PC-9 (cell line): Measurements from ENCODE around the gene FTO. TPM values are rescaled to one million over a fixed set of nuclear protein-coding genes. Genes with fewer than 3 reads are reported as not detected.

ENCODE experiments used
- BruUV-seq: library from RNA; stranded (reverse); fragments of 400-500 nt; replicated peaks from 2 replicates; lab custom pipeline; 2021; lab: Mats Ljungman, UMichigan
- CTCF ChIA-PET: fragments of 300-600 bp; sonication (Branson Sonifier 250); formaldehyde crosslinking; loops from one replicate; lab custom pipeline; 2022; ENCODE audit warnings: antibody characterized with exemption; lab: Charles Lee
- POLR2A ChIA-PET: fragments of 300-600 bp; sonication (Branson Sonifier 250); formaldehyde crosslinking; loops from one replicate; lab custom pipeline; 2022; ENCODE audit warnings: antibody characterized with exemption; ENCODE audit not compliant: unreplicated experiment; lab: Charles Lee
- DNase-seq, 2 experiments: peaks; one replicate each; pipeline versions ENCODE4 v3.0.0 to v3.0.0-alpha.2; 2015 to 2022; ENCODE audit warnings: mixed read lengths in 1 of 2
- H2AFZ ChIP-seq: fragments of 200-600 bp; sonication (generic); 2 replicates; pipeline ENCODE4 v1.8.1; 2017; ENCODE audit warnings: antibody characterized with exemption
- H3F3A ChIP-seq: fragments of 200-600 bp; sonication (generic); 2 replicates; pipeline ENCODE4 v1.8.1; 2017; ENCODE audit warnings: antibody characterized with exemption, mild to moderate bottlenecking, low read depth; ENCODE audit not compliant: insufficient read depth
- H3K27ac ChIP-seq: fragments of 200-600 bp; sonication (generic); 2 replicates; pipeline ENCODE4 v1.6.1; 2016; ENCODE audit warnings: mixed run types
- H3K27me3 ChIP-seq: fragments of 200-600 bp; sonication (generic); 2 replicates; pipeline ENCODE4 v1.6.1; 2016; ENCODE audit warnings: low read depth, mixed run types; ENCODE audit not compliant: insufficient read depth
- H3K36me3 ChIP-seq: fragments of 200-600 bp; sonication (generic); 2 replicates; pipeline ENCODE4 v1.6.1; 2016; ENCODE audit warnings: low read depth, mixed run types
- H3K4me1 ChIP-seq: fragments of 200-600 bp; sonication (generic); replicated peaks from 2 replicates; pipeline ENCODE4 v1.6.1; 2016; ENCODE audit warnings: mixed run types; ENCODE audit not compliant: insufficient read depth
- H3K4me2 ChIP-seq: fragments of 200-600 bp; sonication (generic); 2 replicates; pipeline ENCODE4 v1.6.1; 2017; ENCODE audit warnings: mixed run types
- H3K4me3 ChIP-seq: fragments of 200-600 bp; sonication (generic); 2 replicates; pipeline ENCODE4 v1.6.1; 2016; ENCODE audit warnings: mixed run types
- H3K79me2 ChIP-seq: fragments of 200-600 bp; sonication (generic); 2 replicates; pipeline ENCODE4 v1.6.1; 2017; ENCODE audit warnings: low read depth, mixed run types
- H3K9me2 ChIP-seq: fragments of 200-600 bp; sonication (generic); 2 replicates; pipeline ENCODE4 v1.8.1; 2017; ENCODE audit warnings: mild to moderate bottlenecking; ENCODE audit not compliant: insufficient read depth
- H3K9me3 ChIP-seq: fragments of 200-600 bp; sonication (generic); 2 replicates; pipeline ENCODE4 v1.8.1; 2016; ENCODE audit warnings: low read depth; ENCODE audit not compliant: insufficient read depth
- H4K20me1 ChIP-seq: fragments of 200-600 bp; sonication (generic); 2 replicates; pipeline ENCODE4 v1.8.1; 2017; ENCODE audit not compliant: insufficient read depth
- EZH2 ChIP-seq: fragments of 200-600 bp; sonication (generic); IDR thresholded peaks from 2 replicates; pipeline ENCODE4 v1.8.0; 2017; ENCODE audit warnings: antibody characterized with exemption, low read depth
- intact Hi-C: fragments of 100-400 bp; cut with micrococcal nuclease; formaldehyde crosslinking; loops from one replicate; pipeline ENCODE4 v1.10.0; 2022; ENCODE audit not compliant: unreplicated experiment
- total RNA-seq: library from RNA; stranded (reverse); gene quantifications from 2 replicates; pipeline ENCODE4 v1.2.3, GENCODE V29; 2021
- TF ChIP-seq, protein P1 (sequence below): fragments of 200-600 bp; sonication (generic); conservative IDR thresholded peaks from 2 replicates; pipeline ENCODE4 v1.6.1; 2017; ENCODE audit warnings: mixed run types, antibody characterized with exemption, mild to moderate bottlenecking, moderate library complexity

Gene FTO
- total RNA-seq, 1 experiment from 2014 or later = 58.1 TPM

DNA sequence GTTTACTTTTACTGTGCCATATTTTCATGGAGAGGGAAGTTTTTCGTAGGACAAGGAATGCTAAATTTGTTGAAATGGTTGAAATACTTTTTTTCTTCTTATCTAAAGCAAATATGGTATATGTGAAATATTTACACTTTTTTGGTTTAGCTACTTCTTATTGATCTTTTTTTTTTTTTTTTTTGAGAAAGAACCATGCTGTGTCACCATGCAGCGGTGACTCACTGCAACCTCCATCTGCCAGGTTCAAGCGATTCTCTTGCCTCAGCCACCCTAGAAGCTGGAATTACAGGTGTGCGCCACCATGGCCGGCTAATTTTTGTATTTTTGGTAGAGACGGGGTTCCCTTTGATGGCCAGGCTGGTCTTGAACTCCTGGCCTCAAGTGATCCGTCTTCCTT is 100.5 kb downstream of the FTO start:
- intact Hi-C loops = no loop called here
- DNase-seq = no peak
- peaks cover 41% of the 10 kb centered on the region for H3K79me2 ChIP-seq
- no peak for TF ChIP-seq EZH2
- TF ChIP-seq, protein P1, sequence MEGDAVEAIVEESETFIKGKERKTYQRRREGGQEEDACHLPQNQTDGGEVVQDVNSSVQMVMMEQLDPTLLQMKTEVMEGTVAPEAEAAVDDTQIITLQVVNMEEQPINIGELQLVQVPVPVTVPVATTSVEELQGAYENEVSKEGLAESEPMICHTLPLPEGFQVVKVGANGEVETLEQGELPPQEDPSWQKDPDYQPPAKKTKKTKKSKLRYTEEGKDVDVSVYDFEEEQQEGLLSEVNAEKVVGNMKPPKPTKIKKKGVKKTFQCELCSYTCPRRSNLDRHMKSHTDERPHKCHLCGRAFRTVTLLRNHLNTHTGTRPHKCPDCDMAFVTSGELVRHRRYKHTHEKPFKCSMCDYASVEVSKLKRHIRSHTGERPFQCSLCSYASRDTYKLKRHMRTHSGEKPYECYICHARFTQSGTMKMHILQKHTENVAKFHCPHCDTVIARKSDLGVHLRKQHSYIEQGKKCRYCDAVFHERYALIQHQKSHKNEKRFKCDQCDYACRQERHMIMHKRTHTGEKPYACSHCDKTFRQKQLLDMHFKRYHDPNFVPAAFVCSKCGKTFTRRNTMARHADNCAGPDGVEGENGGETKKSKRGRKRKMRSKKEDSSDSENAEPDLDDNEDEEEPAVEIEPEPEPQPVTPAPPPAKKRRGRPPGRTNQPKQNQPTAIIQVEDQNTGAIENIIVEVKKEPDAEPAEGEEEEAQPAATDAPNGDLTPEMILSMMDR = no peak
- no peaks in the 10 kb centered on the region for H3K36me3 ChIP-seq
- peaks cover 4% of the 10 kb centered on the region; the same call in 1 of the 2 replicates for H3K4me1 ChIP-seq
- H2AFZ ChIP-seq = no peak overlapping the region
- H3K27me3 ChIP-seq = no peaks in the 10 kb centered on the region
- H3K4me2 ChIP-seq = no peak overlapping the region
- ChIA-PET POLR2A (no interaction called here), CTCF (no interaction called here)
- no TSS peak for BruUV-seq
- no peak overlapping the region for H3K27ac ChIP-seq
- no peaks in the 10 kb centered on the region for H3K9me3 ChIP-seq
- H3K4me3 ChIP-seq = no peak overlapping the region
- no peaks in the 10 kb centered on the region for H4K20me1 ChIP-seq
- H3K9me2 ChIP-seq = no peaks in the 10 kb centered on the region
- H3F3A ChIP-seq = no peaks in the 10 kb centered on the region

DNA sequence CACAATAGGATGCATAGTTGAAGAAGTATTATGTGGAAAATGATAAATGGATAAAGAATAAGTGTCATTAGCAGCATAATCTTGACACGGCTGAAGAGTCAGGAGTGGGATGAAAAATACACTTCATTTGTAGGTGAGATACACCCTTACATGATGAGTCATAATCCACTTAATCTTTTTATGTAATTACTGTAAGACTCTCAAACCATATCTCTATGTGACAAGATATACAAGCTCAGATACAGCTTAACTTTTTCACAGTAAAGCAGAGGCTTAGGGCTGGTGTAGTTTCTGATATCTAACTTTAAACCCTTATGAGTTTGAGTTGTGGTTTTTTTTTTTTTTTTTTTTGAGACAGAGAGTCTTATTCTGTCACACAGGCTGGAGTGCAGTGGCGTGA is 101.2 kb downstream of the FTO start:
- CTCF ChIA-PET = no interaction called here
- BruUV-seq = no TSS peak
- Histone ChIP-seq H3F3A (no peaks in the 10 kb centered on the region), H4K20me1 (no peaks in the 10 kb centered on the region), H3K27me3 (no peaks in the 10 kb centered on the region), H3K79me2 (peaks cover 38% of the 10 kb centered on the region), H3K4me2 (no peak overlapping the region), H3K27ac (no peak overlapping the region), H3K9me2 (no peaks in the 10 kb centered on the region), H3K9me3 (no peaks in the 10 kb centered on the region), H2AFZ (no peak overlapping the region), H3K4me3 (no peak overlapping the region), H3K4me1 (peaks cover 4% of the 10 kb centered on the region; the same call in 1 of the 2 replicates), H3K36me3 (no peaks in the 10 kb centered on the region)
- POLR2A ChIA-PET = interaction anchor here (0.7 kb wide), 1 partner anchor 31 kb away, joined by 19 read pairs; no protein-coding TSS in a partner anchor
- no peak for TF ChIP-seq EZH2
- TF ChIP-seq, protein P1 = no peak
- intact Hi-C loops = no loop called here
- no peak for DNase-seq

DNA sequence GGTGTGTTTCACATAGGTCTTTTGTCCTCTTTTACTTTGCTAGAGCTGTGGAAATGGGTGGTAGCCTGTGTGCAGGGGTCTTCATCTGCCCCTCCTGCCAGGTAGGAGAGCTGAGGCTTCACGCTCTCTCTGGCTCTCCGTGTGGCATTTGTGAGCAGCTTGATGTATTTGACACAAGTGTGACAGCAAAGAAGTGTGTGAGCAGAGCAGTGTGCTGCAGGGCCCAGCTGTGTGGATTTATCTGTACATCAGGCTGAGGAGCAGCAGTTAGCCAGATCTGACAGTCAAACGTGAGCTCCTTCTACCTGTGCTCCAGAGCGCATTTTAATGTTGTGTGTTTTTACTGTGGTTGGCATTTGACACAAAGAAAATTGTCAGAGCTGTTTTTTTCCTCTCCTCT is 101.8 kb downstream of the FTO start:
- Histone ChIP-seq H3K27ac (no peak overlapping the region), H3K9me2 (no peaks in the 10 kb centered on the region), H3K9me3 (no peaks in the 10 kb centered on the region), H3F3A (no peaks in the 10 kb centered on the region), H3K4me1 (peaks cover 4% of the 10 kb centered on the region; the same call in 1 of the 2 replicates), H3K27me3 (no peaks in the 10 kb centered on the region), H3K79me2 (peaks cover 38% of the 10 kb centered on the region), H3K4me3 (no peak overlapping the region), H4K20me1 (no peaks in the 10 kb centered on the region), H3K36me3 (no peaks in the 10 kb centered on the region), H2AFZ (no peak overlapping the region), H3K4me2 (no peak overlapping the region)
- no TSS peak for BruUV-seq
- TF ChIP-seq, protein P1 = no peak
- no peak for TF ChIP-seq EZH2
- no peak for DNase-seq
- intact Hi-C loops = no loop called here
- ChIA-PET CTCF (no interaction called here), POLR2A (interaction anchor here (0.6 kb wide), 1 partner anchor 345 kb away, joined by 3 read pairs; no protein-coding TSS in a partner anchor)
